Stimulated activated CD8-positive, alpha-beta memory T cell treated with anti-CD3 and anti-CD28 coated beads, Interleukin-15, amount 100 ng/mL, for 48 hours (primary cell): Measurements from ENCODE around the gene FAU.
"Not testable (repeated sequence)": the region's sequence is repeated elsewhere in the genome, so short reads cannot be mapped to it uniquely, and the experiment has no call there.

Source experiments
- DNase-seq, 2 donors: peaks; one replicate each; pipeline ENCODE4 v3.0.0-alpha.2; 2020; ENCODE audit warnings: low read depth in 2 of 2

Gene FAU

GRCh38 chr11:65120831-65121230 lies 1.1 kb downstream of the FAU start:
- no peak for DNase-seq

- DNase-seq = no peak
Measured at GRCh38 chr11:65119670-65119995, 2.3 kb downstream of the FAU start.

GRCh38 chr11:65118891-65119669 lies 2.9 kb downstream of the FAU start:
- DNase-seq = not testable (repeated sequence)

- DNase-seq = no peak
Measured at GRCh38 chr11:65118097-65118837, 3.7 kb downstream of the FAU start.

DNA sequence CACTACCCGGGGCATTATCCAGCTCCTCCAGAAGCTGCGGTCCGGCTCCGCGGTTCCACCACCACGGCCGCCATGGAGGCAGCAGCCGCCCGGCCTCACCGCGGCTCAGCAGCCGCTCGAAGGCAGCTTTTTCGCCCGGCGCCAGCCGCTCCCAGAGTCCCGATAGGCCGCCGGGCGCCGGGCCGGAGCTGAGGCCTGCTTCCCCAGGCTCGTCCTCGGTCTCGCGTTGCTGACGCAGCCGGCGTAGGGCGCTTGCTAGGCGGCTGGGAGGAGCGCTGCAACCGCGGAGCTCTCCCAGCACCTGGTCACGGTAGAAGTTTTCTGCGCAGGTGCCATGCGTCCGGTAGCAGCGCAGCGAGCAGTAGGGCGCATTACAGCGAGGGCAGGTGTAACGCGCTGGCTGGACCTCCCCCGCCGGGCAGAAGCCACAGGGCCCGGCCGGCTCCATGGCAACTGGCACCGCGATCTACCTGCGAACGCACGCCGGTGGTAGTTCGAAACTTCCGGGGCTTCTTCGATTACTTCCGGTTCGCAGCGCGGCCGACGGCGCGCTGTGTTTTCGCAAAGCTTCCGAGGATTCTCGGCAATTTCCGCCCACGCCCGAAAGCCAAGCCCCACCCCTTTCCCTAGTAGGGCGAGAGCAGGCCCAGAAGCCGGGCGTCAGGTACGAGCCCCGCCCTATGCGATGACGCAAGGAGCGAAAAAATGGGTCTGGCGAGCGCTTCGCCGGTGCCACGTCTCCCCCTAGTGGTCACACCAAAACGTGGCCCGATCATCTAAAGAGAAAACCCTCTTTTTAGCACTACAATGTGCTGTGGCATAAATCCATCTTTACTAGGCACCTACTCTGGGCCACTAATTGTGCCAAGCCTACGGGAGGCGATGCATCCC lies 4.5 kb downstream of the FAU start, which contains the start of gene ZNHIT2:
ZNHIT2 (minus strand) TSS at position 496 of the 891 bp plus-strand sequence; CDS start at position 448, 48 bp downstream.
- DNase-seq = peak; percentile 100

DNA sequence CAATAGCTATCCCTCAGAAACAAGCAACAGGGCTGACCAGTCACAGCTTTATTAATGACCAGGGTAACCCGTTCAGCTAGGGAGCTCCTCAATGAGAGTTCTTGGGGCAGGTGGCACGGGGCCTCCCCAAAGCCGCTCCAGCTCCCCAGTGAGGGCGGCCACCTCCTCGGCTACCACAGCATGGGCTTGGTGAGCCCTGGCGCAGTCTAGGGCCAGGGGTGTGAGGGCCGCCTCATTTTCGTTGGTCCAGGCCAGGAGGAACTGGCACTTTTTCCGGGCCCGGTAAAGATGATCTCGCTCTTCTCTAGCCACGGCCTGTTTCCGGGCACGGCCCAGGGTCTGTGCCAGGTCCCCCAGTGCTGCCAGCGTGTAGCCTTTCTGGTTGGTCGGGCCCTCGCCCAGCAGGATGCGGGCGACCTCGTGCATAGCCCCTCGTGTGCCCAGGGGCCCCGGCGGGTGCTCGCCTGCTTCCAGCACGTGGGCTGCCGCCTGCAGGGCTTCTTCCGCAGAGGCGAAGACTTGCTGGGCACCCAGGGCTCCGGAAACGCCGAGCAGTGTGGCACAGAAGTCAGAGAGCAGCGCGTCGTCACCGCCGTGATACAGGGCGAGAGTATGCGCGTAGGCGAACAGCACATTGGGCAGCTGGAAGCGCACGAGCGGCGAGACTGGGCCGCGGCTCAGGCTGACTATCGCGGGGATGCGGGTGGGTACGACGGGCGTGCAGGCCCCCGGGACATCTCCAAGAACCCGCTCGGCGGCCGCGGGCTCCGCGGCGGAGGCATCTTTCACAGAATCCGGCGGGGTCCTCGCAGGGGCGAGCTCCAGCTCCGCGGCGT lies 5.3 kb downstream of the FAU start:
- DNase-seq = peak; percentile 50 to 62

GRCh38 chr11:65115361-65116082 lies 6.4 kb downstream of the FAU start:
- no peak for DNase-seq

- DNase-seq = no peak
Measured at GRCh38 chr11:65114538-65115171, 7.3 kb downstream of the FAU start.

- no peak for DNase-seq
Measured at GRCh38 chr11:65113839-65114238, 8.1 kb downstream of the FAU start.

GRCh38 chr11:65113361-65113756 lies 8.6 kb downstream of the FAU start:
- DNase-seq = no peak

- DNase-seq = peak; percentile 53 to 54
Measured at GRCh38 chr11:65112546-65113360, 9.2 kb downstream of the FAU start.

GRCh38 chr11:65111744-65112545 lies 10.0 kb downstream of the FAU start, which contains the start of gene TM7SF2:
Gene TM7SF2 (plus strand): TSS chr11:65111872. CDS start chr11:65112016, 144 bp downstream.
- peak; percentile 91 to 93 for DNase-seq

- DNase-seq = no peak
Measured at GRCh38 chr11:65111159-65111743, 10.7 kb downstream of the FAU start.

- peak; percentile 77 to 84 for DNase-seq
Measured at GRCh38 chr11:65110354-65110861, 11.5 kb downstream of the FAU start.

DNA sequence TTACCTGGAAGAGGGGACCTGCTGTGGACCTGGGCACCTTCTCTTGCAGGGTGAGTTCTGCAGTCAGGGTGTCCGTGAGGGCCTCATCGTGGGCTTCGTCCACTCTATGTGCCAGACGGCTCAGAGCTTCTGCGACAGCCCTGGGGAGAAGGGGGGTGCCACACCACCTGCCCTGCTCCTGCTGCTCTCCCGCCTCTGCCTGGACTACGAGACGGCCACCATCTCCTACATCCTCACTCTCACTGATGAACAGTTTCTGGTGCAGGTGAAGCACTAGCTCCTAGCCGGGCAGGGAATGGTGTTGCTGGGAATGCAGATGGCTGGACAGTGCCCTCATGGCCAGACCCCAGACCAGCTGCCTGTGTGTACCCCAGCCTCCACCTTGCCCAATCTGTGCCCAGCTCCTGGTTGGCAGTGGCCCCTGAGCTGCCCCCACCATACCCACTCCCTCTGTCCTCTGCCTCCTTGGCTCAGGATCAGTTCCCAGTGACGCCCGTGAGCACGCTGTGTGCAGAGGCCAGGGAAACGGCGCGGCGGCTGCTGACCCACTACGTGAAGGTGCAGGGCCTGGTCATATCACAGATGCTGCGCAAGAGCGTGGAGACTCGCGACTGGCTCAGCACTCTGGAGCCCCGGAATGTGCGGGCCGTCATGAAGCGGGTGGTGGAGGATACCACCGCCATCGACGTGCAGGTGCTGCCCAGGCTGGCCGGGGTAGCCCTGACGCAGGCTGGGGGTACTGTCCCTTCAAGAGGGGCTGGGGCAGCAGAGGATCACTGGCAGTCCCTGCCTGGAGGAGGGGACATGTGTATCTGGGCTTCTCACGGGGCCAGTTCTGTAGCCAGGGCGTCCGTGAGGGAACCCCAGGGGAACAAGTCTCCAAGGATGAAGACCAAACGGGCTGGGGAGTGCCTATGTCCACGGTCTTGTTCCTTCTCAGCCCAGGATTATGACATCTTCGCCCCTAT lies 12.4 kb downstream of the FAU start:
- no peak for DNase-seq

GRCh38 chr11:65108469-65109123 lies 13.3 kb downstream of the FAU start:
- DNase-seq = no peak
